ENCODE data around the gene PRDM7. TPM values are rescaled to one million over a fixed set of nuclear protein-coding genes. Genes with fewer than 3 reads are reported as not detected.

The PRDM7 gene
- total and polyA plus RNA-seq, 2 donors (not counting 1 experiment from before 2014, with no cell fraction given) = not detected

GRCh38 chr16:90047714-90048346 is 29.3 kb downstream of the PRDM7 start:
- Mint-ChIP-seq H3K4me1 (peaks cover 7% of the 10 kb centered on the region), H3K27me3 (peaks cover 18% of the 10 kb centered on the region), H3K27ac (no peak overlapping the region), H3K9me3 (ENCODE audit: insufficient read depth) (no peaks in the 10 kb centered on the region), H3K4me3 (peak overlapping the region; percentile 44)
- POLR2A ChIA-PET = no interaction called here
- H3K27me3 ChIP-seq (replicated peaks in 1 of 4; ENCODE audit: control extremely low read depth in 1 of 4, control insufficient read depth in 3 of 4, insufficient read depth in 4 of 4, low read length in 3 of 4) = peaks cover 0 to 28% (median 13%) of the 10 kb centered on the region in 4 experiments
- intact Hi-C loops (cut with micrococcal nuclease) = no loop called here
- no peak for DNase-seq
- no peaks in the 10 kb centered on the region for H3K79me2 ChIP-seq (ENCODE audit: control insufficient read depth, insufficient read depth, low read length)
- H3K9ac ChIP-seq (ENCODE audit: low read length) = peak overlapping the region; percentile 48
- H2AFZ ChIP-seq (ENCODE audit: insufficient read depth, low read depth, low read length, poor library complexity, severe bottlenecking) = peak overlapping the region; percentile 54
- WGBS (ENCODE audit: insufficient coverage) = 75% methylated on average over 14 of the region's 59 CpGs
- TF ChIP-seq CTCF (IDR thresholded peaks at IDR 0.05) (no peak), EZH2 (IDR thresholded peaks at IDR 0.05; ENCODE audit: borderline replicate concordance, insufficient read depth, low read depth, low read length, poor library complexity, severe bottlenecking) (no peak)
- CTCF ChIA-PET = no interaction called here
- no peaks in the 10 kb centered on the region for H3K36me3 ChIP-seq (replicated peaks in 1 of 2; ENCODE audit: control extremely low read depth in 1 of 2, control insufficient read depth in 1 of 2, extremely low read depth in 1 of 2, insufficient read depth in 2 of 2, low read length in 1 of 2)
- H4K20me1 ChIP-seq (ENCODE audit: control insufficient read depth, insufficient read depth, low read length, poor library complexity, severe bottlenecking) = no peaks in the 10 kb centered on the region
- H3K27ac ChIP-seq (ENCODE audit: low read length in 2 of 2) = no peak overlapping the region
- H3K4me1 ChIP-seq (ENCODE audit: control insufficient read depth in 2 of 2, insufficient read depth in 2 of 2, low read length in 2 of 2) = peaks cover 13 to 15% of the 10 kb centered on the region in 2 donors
- peaks cover 0 to 14% (median 0%) of the 10 kb centered on the region in 3 donors for H3K9me3 ChIP-seq (ENCODE audit: control extremely low read depth in 1 of 3, control insufficient read depth in 2 of 3, insufficient read depth in 1 of 3, low read length in 2 of 3)
- peak overlapping the region; percentile 81 for H3K4me2 ChIP-seq (replicated peaks; ENCODE audit: low read depth, low read length, poor library complexity, severe bottlenecking)
- no peak for ATAC-seq (ENCODE audit: low read depth)
- H3K4me3 ChIP-seq (ENCODE audit: control extremely low read depth in 1 of 5, extremely low read depth in 1 of 5, insufficient read depth in 1 of 5, low read depth in 2 of 5, low read length in 4 of 5) = peak overlapping the region in 2 of 5 experiments; percentile 36 to 40

GRCh38 chr16:90046971-90047713 is 30.0 kb downstream of the PRDM7 start:
- peak; percentile 34 for DNase-seq
- Histone ChIP-seq H3K4me2 (replicated peaks; ENCODE audit: low read depth, low read length, poor library complexity, severe bottlenecking) (peak overlapping the region; percentile 81), H3K27ac (ENCODE audit: low read length in 2 of 2) (no peak overlapping the region), H3K9me3 (ENCODE audit: control extremely low read depth in 1 of 3, control insufficient read depth in 2 of 3, insufficient read depth in 1 of 3, low read length in 2 of 3) (peaks cover 0 to 13% (median 0%) of the 10 kb centered on the region in 3 donors), H4K20me1 (ENCODE audit: control insufficient read depth, insufficient read depth, low read length, poor library complexity, severe bottlenecking) (no peaks in the 10 kb centered on the region), H3K36me3 (replicated peaks in 1 of 2; ENCODE audit: control extremely low read depth in 1 of 2, control insufficient read depth in 1 of 2, extremely low read depth in 1 of 2, insufficient read depth in 2 of 2, low read length in 1 of 2) (no peaks in the 10 kb centered on the region), H3K79me2 (ENCODE audit: control insufficient read depth, insufficient read depth, low read length) (no peaks in the 10 kb centered on the region), H3K27me3 (replicated peaks in 1 of 4; ENCODE audit: control extremely low read depth in 1 of 4, control insufficient read depth in 3 of 4, insufficient read depth in 4 of 4, low read length in 3 of 4) (peaks cover 0 to 28% (median 13%) of the 10 kb centered on the region in 4 experiments), H3K4me3 (ENCODE audit: control extremely low read depth in 1 of 5, extremely low read depth in 1 of 5, insufficient read depth in 1 of 5, low read depth in 2 of 5, low read length in 4 of 5) (peak overlapping the region in 3 of 5 experiments; percentile 23 to 40 (median 36)), H2AFZ (ENCODE audit: insufficient read depth, low read depth, low read length, poor library complexity, severe bottlenecking) (peak overlapping the region; percentile 54), H3K4me1 (ENCODE audit: control insufficient read depth in 2 of 2, insufficient read depth in 2 of 2, low read length in 2 of 2) (peaks cover 13 to 15% of the 10 kb centered on the region in 2 donors), H3K9ac (ENCODE audit: low read length) (peak overlapping the region; percentile 48)
- intact Hi-C loops (cut with micrococcal nuclease) = no loop called here
- Mint-ChIP-seq H3K4me1 (peaks cover 7% of the 10 kb centered on the region), H3K27ac (no peak overlapping the region), H3K9me3 (ENCODE audit: insufficient read depth) (no peaks in the 10 kb centered on the region), H3K4me3 (no peak overlapping the region), H3K27me3 (peaks cover 18% of the 10 kb centered on the region)
- ChIA-PET CTCF (no interaction called here), POLR2A (no interaction called here)
- TF ChIP-seq CTCF (IDR thresholded peaks at IDR 0.05) = no peak
- no peak for TF ChIP-seq EZH2 (IDR thresholded peaks at IDR 0.05; ENCODE audit: borderline replicate concordance, insufficient read depth, low read depth, low read length, poor library complexity, severe bottlenecking)
- 8% methylated on average over 40 of the region's 40 CpGs for WGBS (ENCODE audit: insufficient coverage)
- ATAC-seq (ENCODE audit: low read depth) = no peak

Data from B cell (primary cell).